ENCODE data around the gene MAG.
A peak's percentile ranks its signal among the peaks of the same experiment; 100 is the strongest.
"Not testable (repeated sequence)": the region's sequence is repeated elsewhere in the genome, so short reads cannot be mapped to it uniquely, and the experiment has no call there.

Gene MAG

DNA sequence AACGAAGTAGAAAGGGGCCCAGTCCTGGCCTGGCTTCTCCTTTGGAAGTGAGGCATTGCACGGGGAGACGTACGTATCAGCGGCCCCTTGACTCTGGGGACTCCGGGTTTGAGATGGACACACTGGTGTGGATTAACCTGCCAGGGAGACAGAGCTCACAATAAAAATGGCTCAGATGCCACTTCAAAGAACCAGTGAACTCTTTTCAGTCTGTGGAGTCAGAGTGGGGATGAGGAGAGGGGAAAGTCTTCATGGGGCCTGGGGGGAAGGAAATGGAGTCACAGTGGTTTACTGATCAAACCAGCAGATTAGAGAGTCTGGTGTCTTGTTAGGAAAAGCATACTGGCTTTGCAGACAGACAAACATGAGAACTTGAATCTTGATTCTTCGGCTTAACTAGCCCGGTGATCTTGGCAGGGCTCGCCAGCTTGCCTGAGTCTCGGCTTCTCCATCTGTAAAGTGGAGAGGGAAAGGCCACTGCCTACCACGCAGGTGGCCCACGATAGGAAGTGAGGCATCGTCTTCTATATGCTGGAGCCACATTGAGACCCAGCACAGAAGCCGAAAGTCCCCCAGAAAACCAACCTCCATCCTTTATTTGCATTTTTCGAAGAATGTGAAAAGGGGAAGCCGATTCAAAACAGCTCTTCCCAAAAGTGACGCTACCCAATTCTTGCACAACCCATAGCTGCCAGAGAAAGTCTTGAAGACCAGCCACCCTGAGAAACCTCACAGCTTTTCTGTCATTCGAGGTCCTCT, 55.4 kb downstream of the MAG start, which contains the start of gene FFAR1:
TSS of gene FFAR1 (plus strand) at position 732 of the 759 bp plus-strand sequence. CDS start 3,650 bp downstream, outside the sequence.
- no peak for DNase-seq

- no peak for DNase-seq
Observed at GRCh38 chr19:35347930-35348298, 56.0 kb downstream of the MAG start.

- DNase-seq = no peak
Observed at GRCh38 chr19:35348911-35349611, 57.1 kb downstream of the MAG start.

DNA sequence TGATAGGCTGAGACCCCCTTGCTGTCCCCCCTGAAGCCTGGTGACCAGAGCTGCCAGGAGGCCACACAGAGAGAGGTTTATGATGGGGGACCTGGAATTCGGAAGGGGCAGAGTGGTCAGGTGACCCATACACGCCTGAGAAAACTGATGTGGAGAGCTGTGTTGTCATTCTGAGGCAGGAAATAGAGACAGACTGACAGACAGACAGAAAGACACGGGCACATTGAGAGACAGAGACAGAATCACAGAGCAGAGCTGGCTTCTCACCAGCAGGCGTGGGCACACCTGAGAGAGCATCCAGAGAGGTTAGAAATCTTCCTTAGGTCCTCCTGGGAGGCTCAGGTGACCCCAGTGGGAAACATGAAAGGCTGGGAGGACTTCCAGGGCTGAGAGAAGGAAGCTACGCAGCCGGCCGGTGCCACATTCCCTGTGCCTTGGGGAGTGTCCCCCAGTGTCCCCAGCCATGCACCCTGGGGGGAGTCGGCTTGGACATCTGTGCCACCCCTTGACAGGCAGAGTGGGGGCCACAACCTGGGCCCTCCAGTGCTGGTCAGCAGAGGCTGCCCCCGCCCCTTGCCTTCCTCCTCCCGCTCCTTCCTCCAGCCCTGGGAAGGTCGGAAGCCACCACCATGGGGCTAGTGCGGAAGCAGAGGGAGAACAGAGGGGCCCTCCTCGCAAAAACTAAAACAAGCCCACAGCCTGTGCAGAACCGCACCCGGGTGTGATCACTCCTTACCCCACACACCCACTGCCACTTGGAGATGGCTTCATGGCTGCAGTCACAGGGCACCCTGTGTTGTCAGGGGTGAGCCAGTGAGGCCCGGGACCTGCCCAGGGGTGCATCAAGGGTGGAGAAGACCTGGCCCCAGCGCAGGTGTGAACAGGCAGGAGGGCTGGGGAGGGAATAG, 57.9 kb downstream of the MAG start:
- no peak for DNase-seq

- no peak for DNase-seq
Observed at GRCh38 chr19:35350591-35350990, 58.6 kb downstream of the MAG start.

DNA sequence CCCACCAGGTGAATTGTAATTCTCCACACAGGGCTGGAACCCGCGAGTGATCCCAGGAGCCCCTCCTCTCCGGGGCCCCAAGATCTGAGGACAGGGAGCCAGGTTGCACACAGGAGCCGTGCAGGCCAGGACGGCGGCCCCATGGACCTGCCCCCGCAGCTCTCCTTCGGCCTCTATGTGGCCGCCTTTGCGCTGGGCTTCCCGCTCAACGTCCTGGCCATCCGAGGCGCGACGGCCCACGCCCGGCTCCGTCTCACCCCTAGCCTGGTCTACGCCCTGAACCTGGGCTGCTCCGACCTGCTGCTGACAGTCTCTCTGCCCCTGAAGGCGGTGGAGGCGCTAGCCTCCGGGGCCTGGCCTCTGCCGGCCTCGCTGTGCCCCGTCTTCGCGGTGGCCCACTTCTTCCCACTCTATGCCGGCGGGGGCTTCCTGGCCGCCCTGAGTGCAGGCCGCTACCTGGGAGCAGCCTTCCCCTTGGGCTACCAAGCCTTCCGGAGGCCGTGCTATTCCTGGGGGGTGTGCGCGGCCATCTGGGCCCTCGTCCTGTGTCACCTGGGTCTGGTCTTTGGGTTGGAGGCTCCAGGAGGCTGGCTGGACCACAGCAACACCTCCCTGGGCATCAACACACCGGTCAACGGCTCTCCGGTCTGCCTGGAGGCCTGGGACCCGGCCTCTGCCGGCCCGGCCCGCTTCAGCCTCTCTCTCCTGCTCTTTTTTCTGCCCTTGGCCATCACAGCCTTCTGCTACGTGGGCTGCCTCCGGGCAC, 59.6 kb downstream of the MAG start:
- no peak for DNase-seq

DNA sequence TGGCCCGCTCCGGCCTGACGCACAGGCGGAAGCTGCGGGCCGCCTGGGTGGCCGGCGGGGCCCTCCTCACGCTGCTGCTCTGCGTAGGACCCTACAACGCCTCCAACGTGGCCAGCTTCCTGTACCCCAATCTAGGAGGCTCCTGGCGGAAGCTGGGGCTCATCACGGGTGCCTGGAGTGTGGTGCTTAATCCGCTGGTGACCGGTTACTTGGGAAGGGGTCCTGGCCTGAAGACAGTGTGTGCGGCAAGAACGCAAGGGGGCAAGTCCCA, 60.2 kb downstream of the MAG start:
- DNase-seq = no peak

DNA sequence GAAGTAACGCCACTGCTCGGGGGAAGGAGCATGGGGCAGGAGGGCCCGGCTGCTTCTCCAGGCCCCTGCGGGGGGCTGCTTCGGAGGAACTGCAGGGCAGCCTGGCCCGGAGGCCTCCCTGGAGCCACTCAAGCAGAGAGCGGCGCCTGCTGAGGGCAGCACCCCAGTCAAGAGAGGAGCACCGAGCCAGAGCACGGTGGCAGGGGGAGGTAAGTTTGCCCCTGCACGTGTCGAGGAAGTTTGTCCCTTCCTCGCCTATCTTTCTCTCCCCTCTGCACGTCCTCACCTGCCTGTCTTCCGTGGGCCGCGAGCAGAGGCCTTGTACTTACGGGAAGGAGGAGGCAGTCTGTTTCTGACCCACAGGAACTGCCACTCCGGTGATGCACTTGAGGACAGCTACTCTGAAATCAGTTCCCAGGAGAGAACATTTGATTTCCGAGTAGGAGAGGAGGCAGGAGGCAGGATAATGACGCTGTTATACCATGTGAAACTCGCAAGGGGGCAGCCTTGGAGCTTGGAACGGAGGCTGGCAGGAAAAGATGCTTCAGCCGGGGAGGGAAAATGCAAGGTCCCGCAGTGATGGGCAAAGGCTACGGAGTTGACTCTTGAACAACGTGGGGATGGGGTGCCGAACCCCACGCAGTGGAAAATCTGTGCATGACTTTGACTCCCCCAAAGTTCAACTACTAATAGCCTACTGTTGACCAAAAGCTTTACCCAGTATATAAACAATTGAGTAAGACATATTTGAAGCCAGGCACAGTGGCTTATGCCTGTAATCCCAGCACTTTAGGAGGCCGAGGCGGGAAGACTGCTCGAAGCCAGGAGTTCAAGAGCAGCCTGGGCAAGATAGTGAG, 60.7 kb downstream of the MAG start:
- DNase-seq = peak; percentile 68

DNA sequence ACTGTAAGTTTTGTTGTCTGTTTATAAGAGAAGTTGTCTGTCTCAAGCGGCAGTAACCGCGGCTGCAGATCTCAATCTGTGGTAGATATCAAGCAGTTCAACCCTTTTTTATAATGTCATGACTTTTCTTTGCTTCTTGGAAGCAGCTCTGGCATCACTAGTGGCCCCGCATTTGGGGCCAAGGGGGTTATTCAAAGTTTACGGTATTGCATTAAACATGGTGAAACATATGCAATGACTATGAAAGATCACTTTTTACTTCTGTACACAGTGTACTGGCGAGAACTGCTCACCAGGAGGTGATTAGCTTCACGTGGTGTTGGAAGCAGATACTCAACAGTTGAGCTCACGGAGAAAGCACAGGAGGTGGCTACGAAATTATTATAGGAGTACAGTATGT, 61.7 kb downstream of the MAG start:
- DNase-seq = no peak

DNA sequence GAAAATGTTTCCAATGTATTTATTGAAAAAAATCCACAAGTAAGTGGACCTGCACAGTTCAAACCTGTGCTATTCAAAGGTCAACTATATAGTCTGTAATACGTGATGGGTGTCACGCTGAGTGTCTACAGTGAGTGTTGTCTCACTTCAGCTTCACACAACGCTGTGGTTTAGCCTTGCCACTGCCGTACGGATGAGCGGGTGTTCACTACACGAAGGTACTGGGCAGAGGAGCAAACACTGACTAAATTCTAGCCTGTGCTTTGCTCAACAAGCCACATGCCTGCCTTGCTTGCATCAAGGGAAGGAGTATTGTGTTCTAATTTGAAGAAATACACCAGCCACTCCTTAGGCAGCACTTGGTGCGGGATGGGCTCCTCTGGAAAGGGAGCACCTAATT, 62.9 kb downstream of the MAG start:
- no peak for DNase-seq

DNA sequence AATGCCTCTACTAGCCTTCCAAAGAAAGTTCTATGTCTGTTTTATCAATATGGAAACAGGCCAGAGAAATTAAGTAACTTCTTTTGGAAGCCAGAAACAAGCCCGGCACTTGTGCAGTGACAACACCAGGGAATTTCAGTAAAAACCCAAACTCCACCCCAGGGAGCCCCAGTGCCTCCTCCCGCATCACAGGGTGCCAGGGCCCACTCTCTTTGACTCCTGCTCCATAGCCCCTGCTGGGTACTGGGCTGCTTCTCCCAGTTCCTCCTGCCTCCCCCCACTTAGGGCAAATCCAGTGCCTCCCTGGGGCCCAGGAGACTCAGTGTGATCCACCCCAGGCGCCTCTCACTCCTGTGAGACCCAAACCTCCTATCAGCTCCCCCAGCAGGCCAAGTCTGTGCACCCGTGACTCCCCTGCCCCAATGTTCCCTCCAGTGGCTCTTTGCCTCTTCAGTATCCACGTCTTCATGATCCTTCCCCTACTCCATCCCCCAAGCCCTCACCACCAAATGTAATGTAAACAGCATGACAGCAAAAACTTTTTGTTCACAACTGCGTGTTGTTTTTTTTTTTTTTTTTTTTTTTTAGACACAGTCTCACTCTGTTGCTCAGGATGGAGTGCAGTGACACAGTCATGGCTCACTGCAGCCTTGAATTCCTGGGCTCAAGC, 64.0 kb downstream of the MAG start:
- no peak for DNase-seq

DNA sequence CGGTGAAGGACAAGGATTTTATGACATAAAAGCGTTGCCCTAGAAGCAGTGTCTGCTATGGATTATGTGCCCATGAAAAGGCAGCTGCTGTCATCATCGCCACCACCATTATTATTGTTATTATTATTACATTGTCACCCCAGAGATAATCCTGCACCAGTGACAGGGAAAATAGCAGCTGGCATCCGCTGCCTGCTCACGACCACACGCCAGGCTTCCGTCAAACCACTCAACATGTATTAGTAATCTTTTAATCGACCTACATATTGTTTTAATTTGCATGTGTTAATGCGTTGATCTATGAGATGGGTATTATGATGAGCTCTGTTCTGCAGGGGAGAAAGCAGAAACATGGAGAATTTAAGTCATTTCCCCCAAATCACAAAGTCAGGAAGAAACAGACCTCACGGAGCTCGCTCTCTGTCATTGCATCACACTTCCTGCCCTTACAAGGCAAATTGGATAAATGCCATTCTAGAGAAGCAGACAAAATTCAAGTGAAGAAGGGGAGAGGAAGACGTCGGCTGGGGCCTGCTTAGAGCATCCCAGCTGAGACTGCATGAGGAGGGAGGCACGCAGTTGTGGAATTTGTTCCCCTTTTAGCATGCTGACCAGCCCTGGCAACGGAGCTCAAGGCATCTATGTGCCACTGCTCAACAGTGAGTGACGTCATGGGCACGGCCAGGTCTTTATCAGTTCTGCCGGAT, 66.1 kb downstream of the MAG start, which contains the start of gene FFAR3:
TSS of gene FFAR3 (plus strand) at position 594 of the 707 bp plus-strand sequence. CDS start 431 bp downstream, outside the sequence.
- DNase-seq = no peak

DNA sequence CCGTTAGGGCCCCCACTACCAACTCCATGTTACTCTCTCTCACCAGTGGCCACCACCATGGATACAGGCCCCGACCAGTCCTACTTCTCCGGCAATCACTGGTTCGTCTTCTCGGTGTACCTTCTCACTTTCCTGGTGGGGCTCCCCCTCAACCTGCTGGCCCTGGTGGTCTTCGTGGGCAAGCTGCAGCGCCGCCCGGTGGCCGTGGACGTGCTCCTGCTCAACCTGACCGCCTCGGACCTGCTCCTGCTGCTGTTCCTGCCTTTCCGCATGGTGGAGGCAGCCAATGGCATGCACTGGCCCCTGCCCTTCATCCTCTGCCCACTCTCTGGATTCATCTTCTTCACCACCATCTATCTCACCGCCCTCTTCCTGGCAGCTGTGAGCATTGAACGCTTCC, 66.9 kb downstream of the MAG start:
- DNase-seq = not testable (repeated sequence)

DNA sequence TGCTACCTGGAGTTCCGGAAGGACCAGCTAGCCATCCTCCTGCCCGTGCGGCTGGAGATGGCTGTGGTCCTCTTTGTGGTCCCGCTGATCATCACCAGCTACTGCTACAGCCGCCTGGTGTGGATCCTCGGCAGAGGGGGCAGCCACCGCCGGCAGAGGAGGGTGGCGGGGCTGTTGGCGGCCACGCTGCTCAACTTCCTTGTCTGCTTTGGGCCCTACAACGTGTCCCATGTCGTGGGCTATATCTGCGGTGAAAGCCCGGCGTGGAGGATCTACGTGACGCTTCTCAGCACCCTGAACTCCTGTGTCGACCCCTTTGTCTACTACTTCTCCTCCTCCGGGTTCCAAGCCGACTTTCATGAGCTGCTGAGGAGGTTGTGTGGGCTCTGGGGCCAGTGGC, 67.4 kb downstream of the MAG start:
- DNase-seq = not testable (repeated sequence)

GRCh38 chr19:35360081-35360480, 68.1 kb downstream of the MAG start:
- DNase-seq = not testable (repeated sequence)

- no peak for DNase-seq
Observed at GRCh38 chr19:35360880-35361420, 69.0 kb downstream of the MAG start.

DNA sequence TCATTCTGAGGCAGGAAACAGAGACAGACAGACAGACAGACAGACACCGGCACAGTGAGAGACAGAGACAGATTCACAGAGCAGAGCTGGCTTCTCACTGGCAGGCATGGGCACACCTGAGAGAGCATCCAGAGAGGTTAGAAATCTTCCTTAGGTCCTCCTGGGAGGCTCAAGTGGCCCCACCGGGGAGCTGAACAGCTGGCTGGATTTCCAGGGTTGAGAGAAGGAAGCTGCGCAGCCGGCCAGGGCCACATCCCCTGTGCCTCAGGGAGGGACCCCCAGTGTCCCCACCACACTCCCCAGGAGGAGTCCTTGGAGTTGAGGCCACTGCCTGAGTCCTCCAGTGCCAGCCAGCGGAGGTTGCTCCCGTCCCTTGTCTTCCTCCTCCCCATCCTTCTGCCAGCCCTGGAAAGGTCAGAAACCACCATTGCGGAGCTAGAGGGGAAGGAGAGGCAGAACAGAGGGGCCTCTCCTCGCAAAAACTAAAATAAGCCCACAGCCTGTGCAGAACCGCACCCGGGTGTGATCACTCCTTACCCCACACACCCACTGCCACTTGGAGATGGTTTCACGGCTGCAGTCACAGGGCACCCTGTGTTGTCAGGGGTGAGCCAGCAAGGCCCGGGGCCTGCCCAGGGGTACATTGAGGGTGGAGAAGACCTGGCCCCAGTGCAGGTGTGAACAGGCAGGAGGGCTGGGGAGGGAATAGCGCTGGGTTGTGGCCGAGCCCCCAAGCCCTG, 70.5 kb downstream of the MAG start:
- no peak for DNase-seq

- no peak for DNase-seq
Observed at GRCh38 chr19:35363001-35363590, 71.1 kb downstream of the MAG start.
